Measurements from ENCODE around the gene CLCA2. TPM values are rescaled to one million over a fixed set of nuclear protein-coding genes. Genes with fewer than 3 reads are reported as not detected.

The CLCA2 gene
- total RNA-seq, 1 experiment from 2014 or later, result not detected

- Histone ChIP-seq H2AFZ (ENCODE audit: low read length) (no peak overlapping the region), H2BK12ac (ENCODE audit: insufficient read length, low read depth, low read length) (no peak overlapping the region), H3K4ac (ENCODE audit: low read depth, low read length) (no peak overlapping the region), H3K9ac (ENCODE audit: extremely low read depth, insufficient read length, low read length) (no peak overlapping the region), H4K91ac (ENCODE audit: insufficient read length, low read depth, low read length) (no peak overlapping the region), H3K14ac (ENCODE audit: insufficient read depth, low read length) (no peak overlapping the region), H2BK20ac (ENCODE audit: low read depth, low read length, poor library complexity, severe bottlenecking) (no peak overlapping the region), H3K56ac (ENCODE audit: insufficient read length, low read depth, low read length) (no peak overlapping the region), H3K79me2 (ENCODE audit: insufficient read depth, low read length) (no peaks in the 10 kb centered on the region; the same call in 1 of the 2 replicates), H3K23me2 (ENCODE audit: insufficient read length, low read depth, low read length, poor library complexity, severe bottlenecking) (no peaks in the 10 kb centered on the region), H3K4me2 (ENCODE audit: insufficient read depth, insufficient read length, low read length) (no peak overlapping the region), H2BK5ac (ENCODE audit: insufficient read length, low read length) (no peak overlapping the region), H3K18ac (ENCODE audit: insufficient read length, low read depth, low read length) (no peak overlapping the region), H4K20me1 (ENCODE audit: control insufficient read depth, insufficient read depth, insufficient read length) (no peaks in the 10 kb centered on the region), H3K79me1 (ENCODE audit: insufficient read depth, low read depth, low read length, poor library complexity, severe bottlenecking) (no peaks in the 10 kb centered on the region), H3K9me3 (ENCODE audit: control insufficient read depth, low read depth, low read length) (no peaks in the 10 kb centered on the region), H3K27me3 (ENCODE audit: insufficient read depth, low read length) (no peaks in the 10 kb centered on the region), H2BK120ac (ENCODE audit: low read depth, low read length, poor library complexity, severe bottlenecking) (no peak overlapping the region), H3K23ac (ENCODE audit: insufficient read length, low read depth, low read length) (no peak overlapping the region), H3K4me1 (ENCODE audit: insufficient read depth, low read length) (no peaks in the 10 kb centered on the region), H2BK15ac (ENCODE audit: low read depth, low read length) (no peak overlapping the region), H3K27ac (ENCODE audit: insufficient read length, low read depth, low read length) (no peak overlapping the region), H4K5ac (ENCODE audit: insufficient read length, low read depth, low read length) (no peak overlapping the region), H2AK5ac (ENCODE audit: insufficient read length, low read length) (no peak overlapping the region), H4K8ac (replicated peaks; ENCODE audit: insufficient read length, low read depth, low read length) (no peak overlapping the region), H3T11ph (ENCODE audit: low read length) (no peak overlapping the region)
- Mint-ChIP-seq H3K27ac (no peak overlapping the region), H3K4me3 (no peak overlapping the region), H3K36me3 (ENCODE audit: insufficient read depth in 1 of 3, low read depth in 3 of 3) (peaks cover 0 to 10% (median 0%) of the 10 kb centered on the region in 3 experiments; a peak in 3 of 7 replicates), H3K27me3 (ENCODE audit: low read depth) (no peaks in the 10 kb centered on the region), H3K9me3 (peaks cover 0 to 2% of the 10 kb centered on the region in 2 experiments; a peak in 2 of 5 replicates), H3K4me1 (no peaks in the 10 kb centered on the region; a peak in 1 of 4 replicates)
- no CpG with 5 or more reads among the region's 3 CpGs for WGBS (ENCODE audit: extremely low coverage, insufficient read length, low lambda C conversion rate)
- no peak for DNase-seq
- TF ChIP-seq, protein P1, sequence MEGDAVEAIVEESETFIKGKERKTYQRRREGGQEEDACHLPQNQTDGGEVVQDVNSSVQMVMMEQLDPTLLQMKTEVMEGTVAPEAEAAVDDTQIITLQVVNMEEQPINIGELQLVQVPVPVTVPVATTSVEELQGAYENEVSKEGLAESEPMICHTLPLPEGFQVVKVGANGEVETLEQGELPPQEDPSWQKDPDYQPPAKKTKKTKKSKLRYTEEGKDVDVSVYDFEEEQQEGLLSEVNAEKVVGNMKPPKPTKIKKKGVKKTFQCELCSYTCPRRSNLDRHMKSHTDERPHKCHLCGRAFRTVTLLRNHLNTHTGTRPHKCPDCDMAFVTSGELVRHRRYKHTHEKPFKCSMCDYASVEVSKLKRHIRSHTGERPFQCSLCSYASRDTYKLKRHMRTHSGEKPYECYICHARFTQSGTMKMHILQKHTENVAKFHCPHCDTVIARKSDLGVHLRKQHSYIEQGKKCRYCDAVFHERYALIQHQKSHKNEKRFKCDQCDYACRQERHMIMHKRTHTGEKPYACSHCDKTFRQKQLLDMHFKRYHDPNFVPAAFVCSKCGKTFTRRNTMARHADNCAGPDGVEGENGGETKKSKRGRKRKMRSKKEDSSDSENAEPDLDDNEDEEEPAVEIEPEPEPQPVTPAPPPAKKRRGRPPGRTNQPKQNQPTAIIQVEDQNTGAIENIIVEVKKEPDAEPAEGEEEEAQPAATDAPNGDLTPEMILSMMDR (conservative IDR thresholded peaks at IDR 0.05), result no peak
Measured at GRCh38 chr1:86387916-86388627, 35.9 kb upstream of the CLCA2 start.

All from H9 (cell line).